SU-DHL-6 (cell line): ENCODE measurements around the gene YEATS2.

Experiments
- H2AFZ ChIP-seq: fragments of 200-600 bp; sonication (generic); 2 replicates; pipeline ENCODE4 v1.6.1; 2014; ENCODE audit warnings: low read depth, mild to moderate bottlenecking, moderate library complexity, mixed read lengths, antibody characterized with exemption, low read length; ENCODE audit not compliant: severe bottlenecking
- H3F3A ChIP-seq: fragments of 200-600 bp; shearing (Covaris generic); 2 replicates; pipeline ENCODE4 v1.6.0; 2016; ENCODE audit warnings: antibody characterized with exemption, mild to moderate bottlenecking; ENCODE audit not compliant: insufficient read depth
- H3K27ac ChIP-seq: fragments of 200-600 bp; sonication (generic); 2 replicates; pipeline ENCODE4 v1.5.1; 2016; ENCODE audit warnings: low read depth, mild to moderate bottlenecking, low read length, moderate library complexity, mixed read lengths
- H3K27me3 ChIP-seq: fragments of 200-600 bp; sonication (generic), shearing (Covaris generic); 2 replicates; pipeline ENCODE4 v1.6.0; 2014; ENCODE audit warnings: mild to moderate bottlenecking, low read length
- H3K36me3 ChIP-seq: fragments of 200-600 bp; sonication (generic); 2 replicates; pipeline ENCODE4 v1.6.1; 2014; ENCODE audit warnings: mild to moderate bottlenecking, low read length, mixed read lengths
- H3K4me2 ChIP-seq: fragments of 300-600, 200-600 bp; shearing (Covaris generic), sonication (generic); 2 replicates; pipeline ENCODE4 v1.6.0; 2014; ENCODE audit warnings: low read length, low read depth, mild to moderate bottlenecking; ENCODE audit not compliant: poor library complexity, severe bottlenecking
- H3K4me3 ChIP-seq: fragments of 200-600 bp; sonication (generic); 2 replicates; pipeline ENCODE4 v1.5.1; 2014; ENCODE audit warnings: antibody characterized with exemption, low read length, mild to moderate bottlenecking, mixed read lengths; ENCODE audit not compliant: insufficient read depth, poor library complexity, severe bottlenecking
- H3K79me2 ChIP-seq: fragments of 200-600 bp; sonication (generic); 2 replicates; pipeline ENCODE4 v1.6.1; 2014; ENCODE audit warnings: mild to moderate bottlenecking, low read length, moderate library complexity; ENCODE audit not compliant: insufficient read depth
- H3K9ac ChIP-seq: fragments of 200-600 bp; sonication (generic); 2 replicates; pipeline ENCODE4 v1.7.0; 2014; ENCODE audit warnings: mild to moderate bottlenecking, low read length
- H3K9me2 ChIP-seq: fragments of 200-600 bp; sonication (generic); replicated peaks from 2 replicates; pipeline ENCODE4 v1.6.1; 2014; ENCODE audit warnings: low read length; ENCODE audit not compliant: insufficient read depth
- H3K9me3 ChIP-seq: fragments of 200-600 bp; sonication (generic); 2 replicates; pipeline ENCODE4 v1.6.1; 2014; ENCODE audit warnings: low read length, mixed read lengths; ENCODE audit not compliant: insufficient read depth
- H4K20me1 ChIP-seq: fragments of 200-600 bp; sonication (generic); 2 replicates; pipeline ENCODE4 v1.6.1; 2014; ENCODE audit warnings: low read depth, mild to moderate bottlenecking, antibody characterized with exemption, low read length, moderate library complexity, mixed read lengths
- CTCF ChIP-seq: fragments of 200-600 bp; sonication (generic); IDR thresholded peaks from one replicate; pipeline ENCODE4 v1.5.1; 2017; ENCODE audit warnings: antibody characterized with exemption, mild to moderate bottlenecking, low read length, moderate library complexity; ENCODE audit not compliant: insufficient read depth, poor library complexity, severe bottlenecking
- EZH2phosphoT487 ChIP-seq: fragments of 200-600 bp; sonication (generic), shearing (Covaris generic); conservative IDR thresholded peaks from 2 replicates; pipeline ENCODE4 v1.6.1; 2018; ENCODE audit warnings: mild to moderate bottlenecking, antibody characterized with exemption, low read length, moderate library complexity, mixed read lengths

The YEATS2 gene

GRCh38 chr3:183837390-183837789 lies 139.8 kb downstream of the YEATS2 start:
- H3K36me3 ChIP-seq, result peaks cover 10% of the 10 kb centered on the region; the same call in 1 of the 2 replicates

GRCh38 chr3:183837894-183838293 lies 140.3 kb downstream of the YEATS2 start:
- no peak for TF ChIP-seq CTCF
- no peak for TF ChIP-seq EZH2phosphoT487
- Histone ChIP-seq H3K4me2 (no peak overlapping the region), H3K79me2 (no peaks in the 10 kb centered on the region), H3K36me3 (peaks cover 10% of the 10 kb centered on the region; the same call in 1 of the 2 replicates), H2AFZ (no peak overlapping the region), H3K4me3 (no peak overlapping the region), H3K9ac (no peak overlapping the region), H3F3A (no peaks in the 10 kb centered on the region), H3K27me3 (no peaks in the 10 kb centered on the region), H3K27ac (no peak overlapping the region), H3K9me2 (no peaks in the 10 kb centered on the region), H3K9me3 (no peaks in the 10 kb centered on the region), H4K20me1 (no peaks in the 10 kb centered on the region)

More at GRCh38 chr3:183837390-183837789, 139.8 kb downstream of the YEATS2 start:
- Histone ChIP-seq H3F3A (no peaks in the 10 kb centered on the region), H3K9me2 (no peaks in the 10 kb centered on the region), H3K27me3 (no peaks in the 10 kb centered on the region), H3K4me3 (no peak overlapping the region), H3K9me3 (no peaks in the 10 kb centered on the region), H3K79me2 (no peaks in the 10 kb centered on the region), H3K4me2 (no peak overlapping the region), H3K9ac (no peak overlapping the region), H4K20me1 (no peaks in the 10 kb centered on the region), H3K27ac (no peak overlapping the region), H2AFZ (no peak overlapping the region)
- no peak for TF ChIP-seq EZH2phosphoT487
- no peak for TF ChIP-seq CTCF

GRCh38 chr3:183839751-183840150 lies 142.2 kb downstream of the YEATS2 start:
- H2AFZ ChIP-seq, result no peak overlapping the region
- H3K27me3 ChIP-seq, result no peaks in the 10 kb centered on the region
- H3K36me3 ChIP-seq, result peaks cover 14% of the 10 kb centered on the region; the same call in 1 of the 2 replicates
- no peak overlapping the region for H3K4me2 ChIP-seq
- H3F3A ChIP-seq, result no peaks in the 10 kb centered on the region
- H3K4me3 ChIP-seq, result no peak overlapping the region
- no peak overlapping the region for H3K9ac ChIP-seq
- H3K79me2 ChIP-seq, result no peaks in the 10 kb centered on the region
- no peaks in the 10 kb centered on the region for H3K9me3 ChIP-seq
- no peaks in the 10 kb centered on the region for H3K9me2 ChIP-seq
- H3K27ac ChIP-seq, result no peak overlapping the region
- H4K20me1 ChIP-seq, result no peaks in the 10 kb centered on the region
- TF ChIP-seq CTCF (no peak), EZH2phosphoT487 (no peak)

- Histone ChIP-seq H3K36me3 (peaks cover 16% of the 10 kb centered on the region; the same call in 1 of the 2 replicates), H3K4me2 (no peak overlapping the region), H3F3A (no peaks in the 10 kb centered on the region), H3K79me2 (no peaks in the 10 kb centered on the region), H3K27ac (no peak overlapping the region), H3K4me3 (no peak overlapping the region), H3K27me3 (no peaks in the 10 kb centered on the region), H3K9me3 (no peaks in the 10 kb centered on the region), H3K9me2 (no peaks in the 10 kb centered on the region), H3K9ac (no peak overlapping the region), H2AFZ (no peak overlapping the region), H4K20me1 (no peaks in the 10 kb centered on the region)
- TF ChIP-seq EZH2phosphoT487 (no peak), CTCF (no peak)
These were observed 147.0 kb downstream of the YEATS2 start for GRCh38 chr3:183844606-183845005.
